HG03520 (cell line): ENCODE results near the gene CDCA8.

Experiments
- ATAC-seq: cut with Tn5 transposase; IDR thresholded peaks from one replicate; pipeline ENCODE4 v1.9.1; 2021; ENCODE audit warnings: mild to moderate bottlenecking, moderate library complexity; ENCODE audit not compliant: unreplicated experiment

Gene CDCA8

GRCh38 chr1:37714689-37715088 is 22.4 kb downstream of the CDCA8 start:
- no peak for ATAC-seq

- no peak for ATAC-seq
Observed at GRCh38 chr1:37716321-37716720, 24.0 kb downstream of the CDCA8 start.

- no peak for ATAC-seq
Observed at GRCh38 chr1:37717631-37718030, 25.3 kb downstream of the CDCA8 start.

DNA sequence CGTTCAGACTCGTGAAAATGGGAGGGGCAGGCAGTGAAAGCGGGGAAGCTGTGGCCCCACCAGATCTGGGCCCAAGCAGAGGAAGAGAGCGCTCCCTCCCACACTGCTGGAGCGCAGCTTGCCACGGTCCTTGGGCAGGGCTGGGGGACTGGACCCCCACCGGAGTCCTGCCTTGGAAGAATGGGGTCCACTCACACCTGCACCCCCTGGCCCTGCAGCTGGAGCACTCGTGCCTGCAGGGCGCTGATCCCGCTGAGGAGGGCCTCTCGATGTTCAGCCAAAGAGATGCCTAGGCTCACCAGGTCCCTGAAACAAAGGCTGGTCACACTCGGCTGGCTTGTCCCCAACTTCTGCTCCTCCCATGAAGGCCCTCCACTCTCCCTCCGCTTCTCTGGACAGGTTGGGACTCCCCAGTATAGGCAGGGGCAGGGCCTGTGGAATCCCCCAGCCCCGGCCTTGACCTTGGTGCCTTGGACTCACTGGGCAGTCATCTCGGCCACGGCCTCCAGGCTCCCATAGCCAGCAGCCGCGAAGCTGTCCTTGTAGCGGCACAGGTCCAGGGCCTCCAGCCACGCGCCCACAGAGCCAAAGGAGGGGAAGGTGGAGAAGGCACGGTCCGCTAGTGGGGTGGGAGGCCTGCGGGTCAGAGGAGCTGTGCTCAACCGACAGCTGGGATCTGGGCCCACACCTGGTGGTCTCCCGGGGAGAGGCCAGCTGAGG is 26.0 kb downstream of the CDCA8 start:
- ATAC-seq = no peak

DNA sequence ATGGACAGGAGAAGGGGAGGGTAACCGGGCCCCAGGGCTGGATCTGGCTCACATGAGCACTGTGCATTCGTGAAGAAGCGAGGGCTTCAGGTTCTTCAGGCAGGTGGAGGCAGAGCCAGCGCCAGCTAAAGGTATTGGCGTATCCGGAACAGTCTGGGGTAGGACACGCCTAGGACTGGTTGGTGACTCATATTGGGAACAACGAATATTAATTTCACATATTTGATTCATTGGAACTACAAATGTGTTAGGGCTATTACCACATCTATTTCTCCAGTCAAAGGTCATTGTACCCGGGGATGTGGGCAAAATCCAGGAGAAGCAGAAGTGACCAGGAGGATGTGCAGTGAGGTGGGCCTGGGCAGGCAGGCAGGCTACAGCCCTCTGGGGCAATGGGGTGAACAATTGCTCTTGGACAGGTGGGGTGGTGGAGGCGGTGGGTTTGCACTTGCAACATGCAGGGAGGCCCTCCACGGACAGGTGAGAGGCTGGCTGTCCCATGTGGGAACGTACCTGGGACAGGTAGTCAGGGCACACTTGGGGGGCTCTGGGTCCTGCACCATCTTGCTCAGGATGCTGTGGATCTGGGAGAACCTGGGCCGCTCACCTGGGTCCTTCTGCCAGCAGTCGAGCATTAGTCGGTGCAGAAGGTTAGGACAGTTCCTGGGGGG is 26.7 kb downstream of the CDCA8 start:
- ATAC-seq = no peak

GRCh38 chr1:37719572-37720195 is 27.4 kb downstream of the CDCA8 start:
- no peak for ATAC-seq

DNA sequence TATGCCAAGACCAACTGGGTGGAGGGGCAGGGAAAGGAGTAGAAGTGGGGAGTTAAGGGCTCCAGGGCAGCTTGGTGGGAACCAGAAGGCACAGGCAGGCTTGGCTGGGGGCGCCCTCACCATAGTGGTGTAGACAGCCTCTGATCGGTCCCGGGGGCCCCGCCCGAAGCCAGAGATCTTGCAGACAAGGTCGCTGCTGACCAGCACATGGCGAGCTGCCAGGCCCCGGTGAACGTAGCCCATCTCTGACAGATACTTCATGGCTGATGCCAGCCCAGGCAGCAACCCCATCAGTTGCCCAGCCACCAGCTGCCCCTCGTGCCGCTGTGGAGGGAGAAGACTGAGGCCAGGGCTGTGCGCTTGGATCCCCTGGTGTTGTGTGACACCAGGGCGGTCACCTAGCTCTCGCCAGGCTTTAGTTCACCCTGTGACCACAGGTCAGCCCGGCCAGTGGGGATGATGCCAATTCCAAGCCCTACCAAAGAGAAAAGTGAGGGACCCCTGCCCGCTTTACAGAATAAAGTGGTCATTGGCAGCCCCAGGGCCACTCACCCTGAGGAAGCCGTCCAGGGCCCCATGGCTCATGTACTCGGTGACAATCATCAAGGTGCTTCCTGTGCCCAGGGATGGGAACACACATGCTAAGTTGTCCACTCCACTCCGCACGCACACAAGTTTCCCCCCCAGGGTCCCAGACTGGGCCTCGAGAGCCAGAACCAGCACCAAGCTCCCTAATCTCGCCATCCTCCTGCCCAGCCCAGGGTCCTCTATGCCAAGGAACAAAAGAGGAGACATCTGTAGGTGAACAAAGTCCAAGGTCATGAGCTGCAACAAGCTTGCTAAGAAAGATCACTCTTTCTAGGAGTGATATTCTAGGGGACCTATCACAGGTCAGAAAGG is 28.2 kb downstream of the CDCA8 start:
- no peak for ATAC-seq

GRCh38 chr1:37721565-37721964 is 29.2 kb downstream of the CDCA8 start:
- ATAC-seq = no peak

GRCh38 chr1:37722181-37723071 is 30.1 kb downstream of the CDCA8 start:
- no peak for ATAC-seq

DNA sequence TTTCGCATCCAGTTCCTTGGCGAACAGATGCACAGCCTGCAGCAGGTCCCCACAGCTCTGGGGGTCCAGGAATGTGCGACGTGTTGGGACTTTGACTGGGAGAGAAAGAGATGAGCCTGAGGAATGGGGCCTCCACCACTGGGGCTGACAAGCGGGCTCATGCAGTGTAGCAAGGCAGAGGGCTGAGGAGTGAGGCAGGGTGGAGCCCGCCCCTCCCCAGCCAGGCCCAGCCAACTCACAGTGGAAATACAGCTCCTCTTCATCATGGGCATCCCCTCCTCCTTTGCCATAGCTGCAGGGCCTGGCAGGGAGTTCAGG is 30.7 kb downstream of the CDCA8 start:
- ATAC-seq = no peak

GRCh38 chr1:37723390-37724078 is 31.2 kb downstream of the CDCA8 start:
- ATAC-seq = no peak

GRCh38 chr1:37724575-37724974 is 32.3 kb downstream of the CDCA8 start:
- no peak for ATAC-seq

GRCh38 chr1:37725851-37726613 is 33.7 kb downstream of the CDCA8 start:
- ATAC-seq = no peak

- ATAC-seq = no peak
Observed at GRCh38 chr1:37726751-37727585, 34.7 kb downstream of the CDCA8 start.

- no peak for ATAC-seq
Observed at GRCh38 chr1:37728416-37728815, 36.1 kb downstream of the CDCA8 start.

DNA sequence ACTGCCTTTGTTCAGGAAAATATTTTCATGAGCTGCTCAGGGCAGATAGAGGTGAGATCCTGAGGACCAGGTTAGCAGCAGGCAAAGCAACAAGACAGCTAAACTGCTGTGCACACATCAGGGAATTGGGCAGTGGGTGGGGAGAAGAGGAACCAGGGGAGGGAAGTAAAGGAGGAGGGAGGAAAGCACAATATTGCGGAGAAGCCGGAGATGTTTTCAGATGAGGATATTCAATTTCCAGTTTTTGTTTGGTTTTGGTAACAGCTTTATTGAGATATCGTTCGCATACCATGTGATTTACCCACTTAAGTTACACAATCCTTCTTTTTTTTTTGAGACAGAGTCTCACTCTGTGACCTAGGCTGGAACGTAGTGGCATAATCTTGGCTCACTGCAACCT is 38.1 kb downstream of the CDCA8 start:
- ATAC-seq = no peak

- ATAC-seq = no peak
Observed at GRCh38 chr1:37731312-37732019, 39.1 kb downstream of the CDCA8 start.
